GM18951 (cell line): ENCODE data around the gene FITM1.

Experiments used
- POLR2A ChIP-seq: IDR thresholded peaks from 4 replicates; pipeline ENCODE4 v1.6.1; 2011; ENCODE audit warnings: mild to moderate bottlenecking; ENCODE audit not compliant: insufficient read length, insufficient read depth; ENCODE audit errors: extremely low read depth
- in situ Hi-C: fragments of 300-500 bp; cut with MboI; formaldehyde crosslinking; loops from one replicate; pipeline ENCODE4 v1.12.0; 2022; ENCODE audit warnings: low sequenced_read_pairs, mixed read lengths, inconsistent platforms; ENCODE audit not compliant: unreplicated experiment

Gene FITM1

DNA sequence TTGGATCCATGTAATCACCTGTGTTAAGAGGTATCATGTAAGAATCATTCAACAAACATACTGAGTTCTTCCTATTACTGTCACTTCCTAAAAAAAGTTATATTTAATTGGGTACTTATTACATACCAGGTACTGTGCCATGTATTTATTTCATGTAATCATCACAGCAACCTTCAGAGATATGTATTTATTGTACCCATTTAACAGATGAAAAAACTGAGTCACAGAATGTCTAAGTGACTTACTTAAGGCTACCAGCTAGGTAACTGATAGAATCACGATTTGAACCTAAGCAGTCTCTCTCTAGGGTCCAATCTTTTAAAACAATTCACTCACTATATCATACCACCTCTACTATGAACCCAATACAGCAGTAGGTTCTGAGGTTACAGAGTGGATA lies 14.0 kb downstream of the FITM1 start:
- in situ Hi-C loops: no loop called here
- TF ChIP-seq POLR2A: no peak

DNA sequence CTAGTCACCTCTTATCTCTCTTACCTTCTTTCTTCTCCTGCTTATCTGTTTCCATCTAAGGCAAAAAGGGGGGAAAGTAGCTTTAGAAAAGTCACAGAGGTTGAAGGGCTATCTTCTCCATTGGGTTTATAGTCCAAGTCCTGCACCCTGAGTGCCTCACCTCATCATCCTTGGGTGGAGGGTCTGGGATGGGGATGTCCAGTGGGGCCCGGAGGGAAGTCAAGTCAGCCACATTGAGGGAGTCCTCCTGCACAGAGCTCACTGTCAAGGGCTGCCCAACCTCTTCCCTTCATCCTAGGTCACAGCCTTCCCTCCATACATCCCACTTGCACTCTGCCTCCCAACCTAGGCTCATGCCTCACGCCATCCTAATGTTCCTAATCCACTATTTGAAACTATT lies 14.8 kb downstream of the FITM1 start:
- in situ Hi-C loops: no loop called here

DNA sequence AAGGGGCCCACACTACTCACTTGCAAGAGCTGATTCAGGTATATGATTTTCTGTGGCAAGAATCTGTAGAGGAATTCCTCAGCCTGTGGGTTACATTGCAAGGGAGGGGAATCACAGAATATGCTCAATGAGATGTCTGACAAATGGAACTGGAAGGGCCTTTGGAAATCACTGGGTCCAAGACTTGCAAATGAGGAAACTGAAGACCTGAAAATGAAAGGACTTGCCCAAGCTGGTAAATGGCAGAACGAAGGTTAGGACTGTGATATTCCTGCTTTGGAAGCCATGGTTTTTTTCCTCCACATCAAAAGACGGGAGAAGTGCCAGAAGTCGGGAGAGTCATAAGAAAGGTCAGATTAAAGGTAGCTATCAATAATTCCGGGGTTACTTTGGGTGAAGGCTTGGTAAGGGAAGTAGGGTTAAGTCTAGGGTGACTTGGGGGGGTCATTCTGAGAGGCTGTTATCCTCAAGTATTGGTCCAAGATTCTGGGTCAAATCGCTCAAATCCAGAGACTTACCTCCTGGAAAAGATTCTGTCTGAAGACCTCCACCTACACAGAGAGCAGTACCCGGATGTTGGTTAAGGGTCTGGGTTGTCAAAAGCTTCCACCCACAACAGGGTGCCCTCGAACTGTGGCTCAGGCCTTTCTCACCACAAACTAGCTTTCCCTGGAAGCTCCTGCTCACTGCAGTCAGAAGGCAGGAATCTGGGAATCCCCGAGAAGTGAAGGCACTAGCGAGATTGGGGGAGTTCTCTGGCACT lies 15.4 kb downstream of the FITM1 start:
- TF ChIP-seq POLR2A: no peak
- in situ Hi-C loops: no loop called here

More for the DNA sequence above, 14.8 kb downstream of the FITM1 start:
- TF ChIP-seq POLR2A: no peak

DNA sequence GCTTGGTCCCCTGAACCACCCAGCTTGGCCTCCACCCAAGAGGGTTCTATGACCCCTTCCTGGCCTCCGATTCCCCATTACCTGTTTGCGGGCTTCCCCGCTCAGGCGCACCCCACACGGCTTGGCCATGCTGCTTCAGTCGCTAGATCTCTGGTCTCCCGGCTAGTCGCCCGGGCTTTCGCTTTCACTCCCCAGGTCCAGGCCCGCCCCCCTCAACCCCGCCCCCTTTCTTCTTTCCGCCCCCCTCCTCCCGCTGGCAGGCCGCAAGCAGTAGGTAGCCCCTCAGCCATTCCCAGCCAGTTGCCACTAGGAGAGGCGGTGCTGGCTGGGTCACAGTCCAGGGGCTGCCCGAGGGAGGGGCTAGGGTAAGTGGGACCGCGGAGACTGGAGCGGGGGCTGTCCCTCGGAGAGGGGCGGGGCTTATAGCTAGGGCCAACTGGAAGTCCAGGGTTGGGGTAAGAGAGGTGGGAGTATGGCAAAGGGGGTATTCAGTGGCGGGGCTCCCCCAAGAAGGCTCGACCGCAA lies 16.1 kb downstream of the FITM1 start, which contains the start of gene PSME2:
Gene PSME2 (minus strand): TSS at position 158 of the 525 bp plus-strand sequence. CDS start 29 bp downstream, at position 129.
- TF ChIP-seq POLR2A: peak; percentile 83
- in situ Hi-C loops: no loop called here

DNA sequence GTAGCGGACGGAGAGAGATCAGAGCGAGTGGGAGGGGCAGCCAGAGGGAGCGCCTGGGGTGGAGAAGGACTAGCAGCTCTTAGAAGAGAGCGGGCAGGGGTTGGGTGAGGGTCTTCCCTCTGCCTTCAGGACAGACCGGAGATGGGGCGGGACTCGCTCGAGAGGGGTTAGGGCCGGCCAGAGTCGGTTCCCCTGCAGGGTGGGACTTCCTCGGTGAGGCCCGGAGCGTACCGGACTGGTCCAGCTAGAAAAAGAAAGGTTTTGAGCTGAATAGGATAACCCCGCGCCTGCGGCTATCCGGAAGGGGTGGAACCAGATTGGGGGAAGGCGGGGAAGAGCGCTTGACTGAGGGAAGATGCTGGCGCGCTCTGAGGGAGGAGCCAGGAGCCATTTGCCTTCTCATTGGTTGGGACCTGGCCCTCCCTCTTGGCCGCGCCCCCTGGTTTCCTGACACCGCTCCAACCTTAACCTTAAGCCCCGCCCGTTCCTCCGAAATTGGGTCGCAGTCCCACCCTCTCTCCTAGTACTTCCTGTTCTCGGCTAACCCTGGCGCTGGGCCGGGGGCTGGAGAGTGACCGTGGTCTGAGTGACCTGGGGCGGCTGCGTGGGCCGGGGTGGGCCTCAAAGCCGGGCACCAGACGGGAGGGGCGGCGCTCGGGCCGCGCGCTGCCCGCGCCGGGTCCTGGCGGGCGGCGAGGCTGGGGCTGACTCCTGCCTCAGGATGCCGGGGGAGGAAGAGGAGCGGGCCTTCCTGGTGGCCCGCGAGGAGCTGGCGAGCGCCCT lies 16.7 kb downstream of the FITM1 start, which contains the start of gene RNF31:
Gene RNF31 (plus strand): TSS at position 521 of the 783 bp plus-strand sequence. CDS start 201 bp downstream, at position 722.
- peak; percentile 73 for TF ChIP-seq POLR2A
- in situ Hi-C loops: no loop called here

DNA sequence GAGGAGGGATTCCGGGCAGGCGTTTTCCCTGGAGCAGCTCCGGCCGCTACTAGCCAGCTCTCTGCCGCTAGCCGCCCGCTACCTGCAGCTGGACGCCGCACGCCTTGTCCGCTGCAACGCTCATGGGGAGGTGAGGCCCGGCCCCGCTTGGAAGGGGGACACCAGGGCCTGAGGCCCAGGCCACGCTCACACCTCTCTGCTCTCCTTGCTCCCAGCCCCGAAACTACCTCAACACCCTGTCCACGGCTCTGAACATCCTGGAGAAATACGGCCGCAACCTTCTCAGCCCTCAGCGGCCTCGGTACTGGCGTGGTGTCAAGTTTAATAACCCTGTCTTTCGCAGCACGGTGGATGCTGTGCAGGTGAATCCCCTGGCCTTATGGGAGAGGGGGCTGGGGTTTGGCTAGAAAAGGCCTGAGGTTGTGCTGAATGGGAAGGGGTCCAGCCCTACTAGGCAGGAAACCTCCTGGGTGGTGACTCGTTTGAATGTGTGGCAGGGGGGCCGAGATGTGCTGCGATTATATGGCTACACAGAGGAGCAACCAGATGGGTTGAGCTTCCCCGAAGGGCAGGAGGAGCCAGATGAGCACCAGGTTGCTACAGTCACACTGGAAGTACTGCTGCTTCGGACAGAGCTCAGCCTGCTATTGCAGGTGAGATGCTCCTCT lies 17.4 kb downstream of the FITM1 start:
- in situ Hi-C loops: no loop called here
- TF ChIP-seq POLR2A: no peak

DNA sequence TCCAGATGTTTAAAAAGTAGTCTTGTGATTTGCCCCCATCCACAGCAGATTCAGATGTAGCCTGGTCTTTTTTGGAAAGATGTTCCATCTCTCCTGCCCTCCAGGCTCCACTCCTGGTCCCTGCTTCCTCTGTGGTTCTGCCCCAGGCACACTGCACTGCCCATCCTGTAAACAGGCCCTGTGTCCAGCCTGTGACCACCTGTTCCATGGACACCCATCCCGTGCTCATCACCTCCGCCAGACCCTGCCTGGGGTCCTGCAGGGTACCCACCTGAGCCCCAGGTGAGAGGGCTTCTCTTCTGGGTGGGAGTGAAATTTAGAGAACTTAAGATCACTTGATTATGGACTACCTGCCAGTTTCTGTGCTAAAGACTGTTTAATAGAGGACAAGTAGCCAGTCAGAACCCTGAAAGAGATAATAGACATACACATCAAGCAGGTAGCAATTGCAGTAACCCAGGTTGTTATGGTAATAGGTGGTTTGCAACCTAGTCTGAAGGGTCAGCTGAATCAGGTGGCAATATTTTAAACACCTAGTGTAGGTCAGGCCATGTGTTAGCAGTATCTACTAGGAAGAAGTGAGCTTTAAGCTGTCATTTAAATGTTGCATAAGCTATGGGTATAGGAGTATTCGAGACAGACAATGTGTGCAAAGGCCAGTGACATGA lies 19.0 kb downstream of the FITM1 start:
- no peak for TF ChIP-seq POLR2A
- in situ Hi-C loops: no loop called here

DNA sequence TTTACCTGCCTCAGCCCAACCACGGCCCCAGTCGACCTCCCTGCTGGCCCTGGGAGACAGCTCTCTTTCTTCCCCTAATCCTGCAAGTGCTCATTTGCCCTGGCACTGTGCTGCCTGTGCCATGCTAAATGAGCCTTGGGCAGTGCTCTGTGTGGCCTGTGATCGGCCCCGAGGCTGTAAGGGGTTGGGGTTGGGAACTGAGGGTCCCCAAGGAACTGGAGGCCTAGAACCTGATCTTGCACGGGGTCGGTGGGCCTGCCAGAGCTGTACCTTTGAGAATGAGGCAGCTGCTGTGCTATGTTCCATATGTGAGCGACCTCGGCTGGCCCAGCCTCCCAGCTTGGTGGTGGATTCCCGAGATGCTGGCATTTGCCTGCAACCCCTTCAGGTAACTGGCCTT lies 19.6 kb downstream of the FITM1 start:
- no peak for TF ChIP-seq POLR2A
- in situ Hi-C loops: no loop called here

- in situ Hi-C loops: no loop called here
Observed at GRCh38 chr14:24150567-24150966, 20.1 kb downstream of the FITM1 start.

GRCh38 chr14:24150993-24151392 lies 20.5 kb downstream of the FITM1 start:
- in situ Hi-C loops: no loop called here
- no peak for TF ChIP-seq POLR2A

More at GRCh38 chr14:24150567-24150966, 20.1 kb downstream of the FITM1 start:
- no peak for TF ChIP-seq POLR2A

GRCh38 chr14:24151404-24152080 lies 21.1 kb downstream of the FITM1 start:
- in situ Hi-C loops: no loop called here
- no peak for TF ChIP-seq POLR2A

GRCh38 chr14:24155100-24155499 lies 24.6 kb downstream of the FITM1 start:
- no peak for TF ChIP-seq POLR2A
- in situ Hi-C loops: no loop called here
